H1 (cell line): ENCODE data around the gene NOXRED1. TPM values are rescaled to one million over a fixed set of nuclear protein-coding genes. Genes with fewer than 3 reads are reported as not detected.

Experiments used
- CTCF ChIA-PET: fragments of 300-600 bp; sonication (Branson Sonifier 250); formaldehyde crosslinking; loops from one replicate; lab custom pipeline; 2021; ENCODE audit not compliant: partially characterized antibody; lab: Charles Lee
- POLR2A ChIA-PET: fragments of 300-600 bp; sonication (Branson Sonifier 250); formaldehyde crosslinking; loops from one replicate; lab custom pipeline; 2021; ENCODE audit warnings: inconsistent platforms; ENCODE audit not compliant: partially characterized antibody; lab: Charles Lee
- DNase-seq, 2 experiments: peaks; one replicate each; pipeline versions ENCODE4 v3.0.0 to v3.0.0-alpha.2; 2010 to 2022; ENCODE audit warnings: low spot score in 2 of 2, low read depth in 1 of 2, mixed read lengths in 1 of 2
- FAIRE-seq: peaks from 2 replicates; lab custom pipeline; 2011; peaks lifted over from hg19 to GRCh38; lab: Jason Lieb, UNC
- H2AFZ ChIP-seq: 2 replicates; pipeline ENCODE4 v1.8.1; 2012; ENCODE audit warnings: low read length, inconsistent platforms
- H2AK5ac ChIP-seq: 2 replicates; pipeline ENCODE4 v1.6.1; 2013; ENCODE audit warnings: low read depth, low read length
- H2BK120ac ChIP-seq: replicated peaks from 2 replicates; pipeline ENCODE3; 2013; ENCODE audit warnings: low read depth, low read length, inconsistent platforms
- H2BK12ac ChIP-seq: 2 replicates; pipeline ENCODE4 v1.6.1; 2013; ENCODE audit warnings: low read depth, low read length
- H2BK15ac ChIP-seq: 2 replicates; pipeline ENCODE4 v1.6.1; 2013; ENCODE audit warnings: low read length
- H2BK20ac ChIP-seq: 2 replicates; pipeline ENCODE4 v1.6.1; 2013; ENCODE audit warnings: low read length
- H2BK5ac ChIP-seq: 2 replicates; pipeline ENCODE4 v1.6.1; 2013; ENCODE audit warnings: low read depth, low read length
- H3K14ac ChIP-seq: 2 replicates; pipeline ENCODE4 v1.6.1; 2013; ENCODE audit warnings: inconsistent platforms; ENCODE audit not compliant: insufficient read length
- H3K18ac ChIP-seq: 2 replicates; pipeline ENCODE4 v1.6.1; 2013; ENCODE audit warnings: low read length; ENCODE audit errors: extremely low read depth
- H3K23ac ChIP-seq: 2 replicates; pipeline ENCODE4 v1.6.1; 2013; ENCODE audit warnings: inconsistent platforms; ENCODE audit not compliant: insufficient read length
- H3K23me2 ChIP-seq: 2 replicates; pipeline ENCODE4 v1.6.1; 2013; ENCODE audit warnings: low read depth, low read length
- H3K27ac ChIP-seq: 2 replicates; pipeline ENCODE4 v1.6.1; 2011; ENCODE audit warnings: low read depth, low read length, inconsistent platforms
- H3K27me3 ChIP-seq, 4 experiments: replicated peaks in 1 of 4; 1 replicate in 1 of 4; 2 replicates in 3 of 4; pipeline versions ENCODE4 v1.6.1 to v1.8.1; 2011 to 2013; ENCODE audit warnings: low read length in 3 of 4, mild to moderate bottlenecking in 3 of 4, inconsistent platforms in 2 of 4, mixed read lengths in 2 of 4, moderate library complexity in 1 of 4; ENCODE audit not compliant: control insufficient read depth in 3 of 4, insufficient read depth in 3 of 4; ENCODE audit errors: extremely low read depth in 1 of 4
- H3K36me3 ChIP-seq, 4 experiments: 2 replicates each; pipeline versions ENCODE4 v1.6.1 to v1.8.1; 2011 to 2013; ENCODE audit warnings: mild to moderate bottlenecking in 4 of 4, low read length in 3 of 4, moderate library complexity in 2 of 4, control low read depth in 1 of 4, inconsistent platforms in 1 of 4; ENCODE audit not compliant: insufficient read depth in 4 of 4, control insufficient read depth in 2 of 4
- H3K4ac ChIP-seq: replicated peaks from 2 replicates; pipeline ENCODE3; 2013; ENCODE audit warnings: low read length, low read depth, mixed read lengths, inconsistent platforms; ENCODE audit not compliant: insufficient read length
- H3K4me1 ChIP-seq, 4 experiments: replicated peaks in 1 of 4; 1 replicate in 1 of 4; 2 replicates in 3 of 4; pipeline versions ENCODE4 v1.6.1 to v1.8.1; 2011 to 2013; ENCODE audit warnings: low read length in 3 of 4, inconsistent platforms in 2 of 4, mixed read lengths in 1 of 4; ENCODE audit not compliant: insufficient read depth in 4 of 4, control insufficient read depth in 3 of 4
- H3K4me2 ChIP-seq, 2 experiments: 2 replicates each; pipeline versions ENCODE4 v1.6.1 to v1.8.1; 2011 to 2013; ENCODE audit warnings: low read depth in 2 of 2, low read length in 2 of 2, control low read depth in 1 of 2, inconsistent platforms in 1 of 2, mild to moderate bottlenecking in 1 of 2; ENCODE audit not compliant: insufficient read depth in 1 of 2
- H3K4me3 ChIP-seq, 4 experiments: fragments of 200-600, 300-600 bp in 1 of 4; sonication (generic), shearing (Covaris generic), sonication (Bioruptor Twin) in 1 of 4; 2 replicates each; pipeline versions ENCODE4 v1.5.1 to v1.8.1; 2011 to 2016; ENCODE audit warnings: low read length in 4 of 4, low read depth in 3 of 4, control low read depth in 2 of 4, inconsistent platforms in 2 of 4, mild to moderate bottlenecking in 2 of 4, mixed read lengths in 1 of 4, moderate library complexity in 1 of 4; ENCODE audit not compliant: insufficient read depth in 2 of 4; ENCODE audit errors: extremely low read depth in 1 of 4
- H3K56ac ChIP-seq: replicated peaks from 2 replicates; pipeline ENCODE3; 2013; ENCODE audit warnings: low read depth, mild to moderate bottlenecking, mixed read lengths, low read length, inconsistent platforms; ENCODE audit not compliant: insufficient read length
- H3K79me1 ChIP-seq: 2 replicates; pipeline ENCODE4 v1.6.1; 2013; ENCODE audit warnings: low read depth, low read length, control low read depth
- H3K79me2 ChIP-seq, 2 experiments: 2 replicates each; pipeline versions ENCODE4 v1.6.1 to v1.8.1; 2012 to 2013; ENCODE audit warnings: low read length in 2 of 2, mild to moderate bottlenecking in 2 of 2, inconsistent platforms in 1 of 2; ENCODE audit not compliant: insufficient read depth in 2 of 2, control insufficient read depth in 1 of 2
- H3K9ac ChIP-seq, 4 experiments: replicated peaks in 1 of 4; 1 replicate in 1 of 4; 2 replicates in 3 of 4; pipeline versions ENCODE4 v1.6.1 to v1.8.1; 2011 to 2013; ENCODE audit warnings: low read depth in 3 of 4, low read length in 3 of 4, control low read depth in 2 of 4, mild to moderate bottlenecking in 2 of 4, moderate library complexity in 2 of 4, inconsistent platforms in 1 of 4; ENCODE audit errors: extremely low read depth in 1 of 4
- H3K9me3 ChIP-seq, 2 experiments: 2 replicates each; pipeline versions ENCODE4 v1.6.1 to v1.8.1; 2012 to 2013; ENCODE audit warnings: mild to moderate bottlenecking in 2 of 2, moderate library complexity in 2 of 2, control low read depth in 1 of 2, inconsistent platforms in 1 of 2, low read depth in 1 of 2, low read length in 1 of 2, mixed read lengths in 1 of 2; ENCODE audit not compliant: insufficient read depth in 2 of 2
- H4K20me1 ChIP-seq, 2 experiments: replicated peaks in 1 of 2; 2 replicates each; pipeline versions ENCODE3 to v1.8.1; 2011 to 2013; ENCODE audit warnings: inconsistent platforms in 2 of 2, low read length in 2 of 2, mild to moderate bottlenecking in 1 of 2; ENCODE audit not compliant: insufficient read depth in 2 of 2, control insufficient read depth in 1 of 2
- H4K5ac ChIP-seq: 2 replicates; pipeline ENCODE4 v1.6.1; 2013; ENCODE audit warnings: low read length, low read depth, mixed read lengths, inconsistent platforms; ENCODE audit not compliant: insufficient read length
- H4K8ac ChIP-seq: 2 replicates; pipeline ENCODE4 v1.8.0; 2013; ENCODE audit warnings: mild to moderate bottlenecking, moderate library complexity, low read length, inconsistent platforms; ENCODE audit not compliant: insufficient read depth; ENCODE audit errors: extremely low read depth
- H4K91ac ChIP-seq: replicated peaks from 2 replicates; pipeline ENCODE3; 2013; ENCODE audit warnings: low read length, mixed read lengths, inconsistent platforms; ENCODE audit not compliant: insufficient read length
- RBBP5 ChIP-seq: IDR thresholded peaks from 2 replicates; pipeline ENCODE4 v1.7.1; 2012; ENCODE audit warnings: low read depth, mild to moderate bottlenecking, inconsistent platforms, low read length, moderate library complexity, borderline replicate concordance
- SP2 ChIP-seq: IDR thresholded peaks from 2 replicates; pipeline ENCODE4 v1.6.1; 2012; ENCODE audit warnings: mild to moderate bottlenecking, low read length, inconsistent platforms
- whole genome bisulfite sequencing, 2 experiments: shearing (Covaris generic) in 1 of 2; methylation state at CpG; one replicate each; pipeline versions ENCODE4 v1.1.6 to v1.1.7; 2013 to 2015; ENCODE audit warnings: low lambda C conversion rate in 2 of 2, mixed read lengths in 2 of 2, inconsistent platforms in 1 of 2, low coverage in 1 of 2, missing lambda C conversion rate in 1 of 2; ENCODE audit not compliant: insufficient replicate concordance in 2 of 2, insufficient coverage in 1 of 2, insufficient read length in 1 of 2; ENCODE audit errors: extremely low coverage in 1 of 2, missing lambda C conversion rate in 1 of 2; 5-methylcytosine and 5-hydroxymethylcytosine counted together
- long read RNA-seq, 2 experiments: library from RNA in 1 of 2; library from capped mRNA in 1 of 2; stranded (forward); transcript quantifications; one replicate each; pipeline ENCODE4 v2.0.0, GENCODE V29; 2021; ENCODE audit warnings: inconsistent platforms in 1 of 2
- polyA minus RNA-seq, 3 experiments: library from RNA; depleted of rRNA, polyadenylated mRNA; stranded (reverse); fragments of >200 nt; gene quantifications; 1 replicate in 2 of 3; 2 replicates in 1 of 3; pipeline ENCODE4 v1.2.3, GENCODE V29; 2011
- polyA plus RNA-seq, 7 experiments: library from polyadenylated mRNA; depleted of rRNA in 3 of 7; stranded (reverse) in 5 of 7; unstranded in 2 of 7; fragments of >200 nt in 5 of 7; fragments of 200-250 nt in 2 of 7; gene quantifications; 1 replicate in 5 of 7; 2 replicates in 1 of 7; 4 replicates in 1 of 7; pipeline versions ENCODE4 v1.2.1 to v1.2.3, GENCODE V29; 2011 to 2013; ENCODE audit warnings: missing spikeins in 2 of 7, mixed read lengths in 2 of 7
- total RNA-seq: library from RNA; stranded (reverse); fragmentation: NEBNext Ultra II Directional; extraction: Animal tissue kit (Norgen Biotek cat#: 25700); gene quantifications from 2 replicates; pipeline ENCODE4 v1.2.1, GENCODE V29; 2021

Gene NOXRED1, protein sequence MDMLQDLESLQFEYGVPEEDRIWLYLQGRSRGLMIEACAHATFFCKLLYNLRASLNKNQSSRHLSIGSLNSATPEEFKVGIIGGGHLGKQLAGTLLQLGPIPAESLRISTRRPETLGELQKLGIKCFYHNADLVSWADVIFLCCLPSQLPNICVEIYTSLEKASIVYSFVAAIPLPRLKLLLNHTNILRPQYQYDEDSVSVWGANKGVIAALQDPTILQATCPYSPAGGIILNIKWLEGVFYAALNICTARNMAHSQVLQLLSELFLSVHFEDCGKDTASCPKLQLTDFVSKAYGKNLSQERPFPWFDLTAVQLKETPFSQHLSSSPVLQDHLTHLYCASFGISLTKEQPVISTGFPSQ
- total RNA-seq = 0.48 TPM in 1 of 2 replicates, not detected in the other
- 0.14 and 0.23 TPM in 2 replicates for polyA plus RNA-seq (2011; rRNA removed)
- polyA plus RNA-seq (2011; cell fraction: cytosol; rRNA removed) = 0.08 TPM
- 0.30 TPM for polyA plus RNA-seq (2011; cell fraction: nucleus; rRNA removed)
- 0.08 to 0.24 TPM (median 0.17 TPM) in 3 of 4 replicates, not detected in the other for polyA plus RNA-seq (2012, experiment 1 of 2)
- polyA plus RNA-seq (2012, experiment 2 of 2) = not detected
- 0.04 TPM for polyA plus RNA-seq (2013, experiment 1 of 2)
- 0.06 TPM for polyA plus RNA-seq (2013, experiment 2 of 2)
- 0.12 and 0.22 TPM in 2 replicates for polyA minus RNA-seq (2011; rRNA and poly(A)+ RNA removed)
- not detected for polyA minus RNA-seq (2011; cell fraction: cytosol; rRNA and poly(A)+ RNA removed)
- 0.80 TPM for polyA minus RNA-seq (2011; cell fraction: nucleus; rRNA and poly(A)+ RNA removed)
- long read RNA-seq, experiment 1 = 0 reads
- long read RNA-seq, experiment 2 = 0 reads

DNA sequence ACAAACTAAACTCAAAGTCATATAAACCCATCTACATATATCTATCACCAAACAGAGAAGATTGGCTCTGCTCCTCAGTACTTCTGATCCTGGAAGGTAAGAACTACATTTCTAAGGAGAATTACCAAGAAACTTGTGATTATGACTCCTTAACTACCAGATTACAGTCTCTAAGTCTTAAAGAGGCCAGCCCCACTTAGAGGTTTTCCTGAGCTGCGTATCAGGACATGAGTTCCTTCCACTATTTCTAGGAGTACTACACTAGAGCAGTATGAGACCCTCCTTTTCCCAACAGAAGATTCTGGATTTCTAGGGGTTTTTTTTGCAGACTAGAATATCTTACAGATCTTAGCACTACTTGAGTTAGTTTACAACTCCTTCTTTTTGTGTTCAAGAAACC is at the start of gene NOXRED1:
NOXRED1 (minus strand) TSS at position 101 of the 400 bp plus-strand sequence. CDS start 634 bp downstream, outside the sequence.
- Histone ChIP-seq H3K18ac (no peak within 1 kb of the TSS), H4K20me1 (no peaks in the 10 kb centered on the region), H2AK5ac (no peak within 1 kb of the TSS), H2BK120ac (no peak within 1 kb of the TSS), H3K23ac (no peak within 1 kb of the TSS), H2BK12ac (no peak within 1 kb of the TSS), H4K5ac (no peak within 1 kb of the TSS), H2BK20ac (no peak within 1 kb of the TSS), H3K4me3 (no peak within 1 kb of the TSS), H3K9ac (no peak within 1 kb of the TSS), H3K56ac (no peak within 1 kb of the TSS), H2AFZ (no peak within 1 kb of the TSS), H4K91ac (no peak within 1 kb of the TSS), H2BK5ac (no peak within 1 kb of the TSS), H3K27ac (no peak within 1 kb of the TSS), H3K79me2 (no peaks in the 10 kb centered on the region), H3K4me1 (peaks cover 2 to 8% (median 4%) of the 10 kb centered on the region in 4 experiments; a peak in 4 of 7 replicates), H3K36me3 (peaks cover 10 to 28% (median 18%) of the 10 kb centered on the region in 4 experiments; a peak in 7 of 8 replicates), H3K23me2 (no peaks in the 10 kb centered on the region), H3K27me3 (no peaks in the 10 kb centered on the region), H3K4me2 (no peak within 1 kb of the TSS; a peak in 1 of 4 replicates), H3K14ac (no peak within 1 kb of the TSS), H3K9me3 (peaks cover 5 to 12% of the 10 kb centered on the region in 2 experiments; a peak in 2 of 4 replicates), H2BK15ac (no peak within 1 kb of the TSS), H3K4ac (no peak within 1 kb of the TSS), H4K8ac (no peak within 1 kb of the TSS), H3K79me1 (no peaks in the 10 kb centered on the region)
- 94% methylated on average over 1 of the region's 1 CpG; no CpG with 5 or more reads in 1 of the 2 experiments for WGBS, 2 experiments
- ChIA-PET CTCF (no interaction called here), POLR2A (no interaction called here)
- FAIRE-seq (no peak), DNase-seq (no peak)
- no peak for TF ChIP-seq RBBP5
- TF ChIP-seq SP2 = no peak
